H54 (cell line): ENCODE measurements around the gene RAMACL.

Experiments used
- DNase-seq: peaks from one replicate; pipeline ENCODE4 v3.0.0; 2011; ENCODE audit warnings: low spot score, mixed read lengths; ENCODE audit not compliant: insufficient read length
- FAIRE-seq: peaks from 3 replicates; lab custom pipeline; 2011; peaks lifted over from hg19 to GRCh38; lab: Jason Lieb, UNC
- POLR2A ChIP-seq: IDR thresholded peaks from 2 replicates; pipeline ENCODE4 v1.6.1; 2011; ENCODE audit warnings: low read depth, mild to moderate bottlenecking, low read length

RAMACL gene

DNA sequence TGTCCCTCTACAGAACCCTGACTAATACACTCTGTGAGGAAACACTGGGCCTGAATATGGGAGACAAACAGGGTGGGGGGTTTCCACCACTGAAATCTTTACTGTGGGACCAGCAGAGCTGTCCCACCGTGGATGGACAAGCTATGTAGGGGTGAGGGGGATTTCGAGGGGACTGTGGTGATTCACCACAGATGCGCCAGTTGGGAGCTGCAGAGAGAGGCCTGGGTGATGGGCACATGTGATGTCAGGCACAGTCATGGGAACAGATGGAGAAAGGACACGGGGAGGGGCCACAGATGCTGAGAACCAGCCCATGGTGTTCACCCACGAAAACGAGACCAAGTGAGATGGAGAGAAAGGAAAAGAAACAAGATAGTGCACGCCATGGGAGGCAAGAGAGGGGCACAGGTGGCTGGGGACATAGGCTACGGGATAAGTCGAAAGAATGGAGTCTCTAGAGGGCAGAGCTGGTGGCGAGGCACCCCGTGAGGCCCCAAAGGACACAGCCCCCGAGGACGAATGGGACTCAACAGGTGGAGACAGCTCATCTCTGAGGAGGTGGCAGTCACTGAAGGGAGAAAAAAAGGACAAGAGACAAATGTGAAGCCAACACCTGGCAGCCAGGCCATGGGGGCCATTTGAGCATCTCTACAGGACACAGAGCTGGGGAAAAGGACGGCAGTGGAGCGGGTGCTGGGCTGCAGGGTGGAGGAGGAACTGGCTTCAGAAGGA is 10.5 kb upstream of the RAMACL start:
- DNase-seq = no peak
- TF ChIP-seq POLR2A = no peak
- FAIRE-seq = no peak

DNA sequence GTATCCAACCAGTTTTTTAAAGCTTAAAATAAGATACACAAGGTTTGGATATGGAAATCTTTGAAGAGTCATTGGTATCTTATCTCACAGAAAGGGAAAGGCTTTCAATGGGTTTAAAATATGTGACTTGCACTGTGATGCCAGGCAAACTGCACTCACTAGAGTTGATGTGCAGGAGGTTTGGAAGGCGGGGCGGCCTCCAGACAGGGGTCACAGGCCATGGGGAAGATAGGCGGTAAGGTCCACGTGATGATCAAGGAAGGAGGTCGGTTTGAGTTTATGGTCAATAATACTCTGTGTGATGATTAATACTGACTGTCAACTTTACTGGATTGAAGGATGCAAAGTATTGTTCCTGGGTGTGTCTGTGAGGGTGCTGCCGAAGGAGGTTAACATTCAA is 9.5 kb upstream of the RAMACL start:
- DNase-seq (no peak), FAIRE-seq (no peak)
- no peak for TF ChIP-seq POLR2A

DNA sequence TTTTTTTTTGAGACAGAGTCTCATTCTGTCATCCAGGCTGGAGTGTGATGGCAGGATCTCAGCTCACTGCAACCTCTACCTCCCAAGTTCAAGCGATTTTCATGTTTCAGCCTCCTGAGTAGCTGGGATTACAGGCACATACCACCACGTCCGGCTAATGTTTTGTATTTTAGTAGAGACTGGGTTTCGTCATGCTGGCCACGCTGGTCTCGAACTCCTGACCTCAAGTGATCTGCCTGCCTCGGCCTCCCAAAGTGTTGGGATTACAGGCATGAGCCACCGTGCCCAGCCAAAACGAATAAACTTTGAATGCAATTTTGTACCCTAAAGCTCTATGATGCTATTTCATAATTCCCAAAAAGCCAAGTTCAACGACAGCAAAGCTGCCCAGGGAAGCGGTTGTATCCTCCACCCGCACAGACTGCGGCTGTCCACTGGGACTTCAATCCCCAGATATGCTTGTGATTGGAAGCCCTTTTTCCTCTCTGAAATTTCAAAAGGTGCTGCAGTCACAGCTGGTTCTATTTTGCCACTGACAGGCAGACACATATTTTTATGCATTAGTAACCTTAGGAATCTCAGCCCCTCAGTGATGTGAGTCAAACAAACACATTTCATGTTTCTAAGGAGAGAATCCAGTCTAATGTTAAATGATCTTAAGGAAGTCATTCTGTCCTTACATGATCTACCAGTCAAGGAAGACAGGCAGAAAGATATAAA is 8.7 kb upstream of the RAMACL start:
- TF ChIP-seq POLR2A = no peak
- FAIRE-seq = no peak
- no peak for DNase-seq

DNA sequence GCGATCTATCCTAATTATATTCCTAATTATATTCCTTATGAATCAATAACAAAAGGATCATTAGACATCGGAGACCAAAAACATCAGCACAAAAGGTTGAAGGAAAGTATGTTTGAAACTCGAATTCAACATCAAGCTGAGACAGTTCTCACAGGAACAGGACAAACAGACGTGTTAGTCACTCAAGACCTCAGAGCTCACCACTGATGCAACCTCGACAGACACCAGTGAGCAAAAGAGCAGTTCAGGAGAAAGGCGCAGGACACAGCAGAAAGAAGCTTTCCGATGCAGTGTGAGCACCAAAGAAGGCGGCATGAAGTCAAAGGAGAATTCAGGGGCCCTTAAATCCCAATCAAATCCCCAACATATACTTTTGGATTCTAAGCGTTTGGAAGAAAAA is 6.3 kb upstream of the RAMACL start:
- no peak for TF ChIP-seq POLR2A
- no peak for FAIRE-seq

DNA sequence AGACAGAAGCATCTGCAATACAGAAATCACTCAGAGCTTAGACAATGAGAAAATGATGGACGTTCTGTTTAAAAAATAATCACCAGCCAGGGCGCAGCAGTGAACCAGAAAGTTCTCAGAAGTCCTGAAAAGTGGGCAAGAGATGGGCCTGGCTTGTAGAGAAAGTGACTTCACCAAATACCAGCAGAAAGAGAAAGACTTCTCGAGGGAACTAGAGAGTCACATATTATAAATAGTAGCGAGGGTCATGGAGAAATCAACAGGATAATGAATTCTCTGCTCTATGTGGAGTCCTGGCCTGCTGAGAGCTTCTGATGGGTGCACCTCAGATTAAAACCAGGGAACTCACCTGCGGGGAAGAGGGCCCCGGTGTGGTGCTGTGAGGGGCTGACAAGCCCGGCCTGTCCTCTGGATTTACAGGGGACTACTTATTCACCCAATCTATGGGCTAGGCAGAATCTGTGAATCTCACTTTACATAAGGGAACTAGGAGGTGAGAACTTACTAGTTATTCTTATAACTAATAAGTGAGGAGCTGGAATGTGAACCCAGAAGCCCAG is 5.6 kb upstream of the RAMACL start:
- TF ChIP-seq POLR2A = no peak
- DNase-seq (no peak), FAIRE-seq (no peak)

More for the DNA sequence above, 6.3 kb upstream of the RAMACL start:
- no peak for DNase-seq

DNA sequence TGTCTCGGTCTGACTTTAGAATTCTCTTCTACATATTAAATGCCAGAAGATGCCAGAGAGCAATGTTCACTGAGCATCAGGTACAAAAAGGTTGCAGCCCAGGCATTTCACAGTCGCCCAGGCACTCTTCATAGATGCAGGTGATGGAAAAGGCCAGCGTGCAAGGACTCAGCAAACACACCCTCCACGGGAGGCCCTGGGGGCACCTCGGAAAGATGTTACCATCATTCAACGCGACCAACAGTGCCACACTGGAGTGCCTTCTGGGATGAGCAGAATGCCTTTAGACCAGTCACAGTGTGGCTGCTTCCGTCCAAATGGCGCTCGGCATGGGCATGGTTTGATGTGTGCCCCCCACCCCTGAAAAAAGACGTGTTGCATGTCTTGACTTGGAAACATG is 4.5 kb upstream of the RAMACL start:
- FAIRE-seq = no peak
- no peak for TF ChIP-seq POLR2A
- DNase-seq = no peak

DNA sequence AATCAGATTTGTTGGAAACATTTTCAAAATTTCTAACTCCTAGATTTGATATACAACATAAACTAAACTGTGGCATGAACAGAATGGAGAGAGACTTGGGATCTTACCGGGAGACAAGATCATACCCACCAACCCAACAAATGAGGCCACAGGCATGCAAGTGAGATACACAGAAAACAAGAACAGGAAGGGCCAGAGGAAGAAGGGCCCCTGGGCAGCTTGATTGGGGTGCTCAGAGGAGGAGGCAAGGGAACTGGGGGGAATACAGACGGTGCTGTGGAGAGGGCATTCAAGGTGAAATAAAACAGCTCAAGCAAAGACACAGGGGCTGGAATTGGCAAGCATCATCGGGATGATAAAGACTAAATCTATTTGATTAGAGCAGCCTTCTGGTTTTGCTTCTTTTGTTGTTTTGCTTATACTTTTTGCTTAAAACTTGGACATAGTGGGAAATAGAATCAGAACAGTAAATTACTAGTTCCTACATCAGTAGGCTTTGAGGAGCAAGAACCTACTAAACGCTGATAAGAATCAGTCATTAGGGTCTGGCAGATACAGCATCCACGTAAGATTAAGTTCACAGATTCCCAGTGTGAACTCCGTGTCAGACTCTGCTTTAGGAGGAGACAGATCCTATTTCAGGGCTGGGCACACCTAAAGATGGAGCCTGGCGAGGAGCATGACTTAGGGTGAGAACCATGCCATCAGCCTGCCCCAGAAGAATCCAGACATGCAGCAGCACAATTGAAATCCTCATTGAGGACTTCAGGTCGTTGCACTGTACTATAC is 3.5 kb upstream of the RAMACL start:
- no peak for FAIRE-seq
- DNase-seq = no peak
- TF ChIP-seq POLR2A = no peak

DNA sequence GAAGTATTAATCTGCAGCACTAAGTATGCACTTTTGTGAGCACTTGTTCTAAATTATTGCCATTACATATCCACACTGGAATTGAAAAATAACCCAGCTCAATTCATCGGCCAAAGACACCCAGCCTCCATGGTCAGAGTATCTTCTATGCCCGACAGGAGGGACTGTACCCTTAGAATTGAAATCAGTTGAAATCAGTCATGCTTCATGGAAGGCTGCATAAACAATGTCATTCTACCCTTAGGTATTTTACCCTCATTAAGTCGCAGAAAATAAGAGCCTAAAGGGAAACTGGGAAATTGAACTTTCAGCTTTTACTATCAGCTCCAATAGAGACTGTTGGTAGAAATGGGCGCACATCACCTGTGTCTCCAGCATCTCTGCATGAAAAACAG is 2.9 kb upstream of the RAMACL start:
- FAIRE-seq = no peak
- no peak for DNase-seq
- no peak for TF ChIP-seq POLR2A

DNA sequence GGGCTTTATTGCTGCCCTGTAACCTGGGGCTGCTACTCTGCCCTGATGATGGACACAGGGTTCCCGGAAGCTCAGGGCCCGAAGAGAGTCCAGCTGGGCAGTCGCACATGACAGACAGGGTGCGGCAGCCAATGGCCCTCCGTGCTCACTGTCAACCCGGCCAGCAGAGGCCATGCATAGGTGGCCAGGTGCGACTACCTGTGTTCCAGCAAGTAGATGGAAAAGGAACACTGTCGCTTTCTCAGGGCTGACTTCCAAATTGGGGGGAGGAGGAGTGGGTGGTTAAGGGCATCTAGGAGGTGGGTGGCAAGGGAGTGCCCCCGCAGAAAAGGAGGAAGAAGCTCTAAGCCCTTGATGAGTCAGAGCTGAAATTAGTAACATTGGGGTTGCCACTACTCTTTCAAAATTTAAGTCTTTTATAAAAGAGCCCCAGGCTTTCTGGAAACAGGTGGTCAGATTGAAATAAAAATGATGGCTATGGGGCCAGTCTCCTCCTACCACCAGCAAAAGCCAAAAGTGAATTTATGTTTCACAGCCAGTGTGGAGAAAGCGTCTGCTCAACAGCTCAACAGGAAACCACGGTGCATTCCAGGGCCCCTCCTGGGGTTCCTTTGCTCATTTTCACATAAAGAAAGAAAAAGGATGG is 2.3 kb upstream of the RAMACL start:
- DNase-seq (peak; percentile 15), FAIRE-seq (no peak)

DNA sequence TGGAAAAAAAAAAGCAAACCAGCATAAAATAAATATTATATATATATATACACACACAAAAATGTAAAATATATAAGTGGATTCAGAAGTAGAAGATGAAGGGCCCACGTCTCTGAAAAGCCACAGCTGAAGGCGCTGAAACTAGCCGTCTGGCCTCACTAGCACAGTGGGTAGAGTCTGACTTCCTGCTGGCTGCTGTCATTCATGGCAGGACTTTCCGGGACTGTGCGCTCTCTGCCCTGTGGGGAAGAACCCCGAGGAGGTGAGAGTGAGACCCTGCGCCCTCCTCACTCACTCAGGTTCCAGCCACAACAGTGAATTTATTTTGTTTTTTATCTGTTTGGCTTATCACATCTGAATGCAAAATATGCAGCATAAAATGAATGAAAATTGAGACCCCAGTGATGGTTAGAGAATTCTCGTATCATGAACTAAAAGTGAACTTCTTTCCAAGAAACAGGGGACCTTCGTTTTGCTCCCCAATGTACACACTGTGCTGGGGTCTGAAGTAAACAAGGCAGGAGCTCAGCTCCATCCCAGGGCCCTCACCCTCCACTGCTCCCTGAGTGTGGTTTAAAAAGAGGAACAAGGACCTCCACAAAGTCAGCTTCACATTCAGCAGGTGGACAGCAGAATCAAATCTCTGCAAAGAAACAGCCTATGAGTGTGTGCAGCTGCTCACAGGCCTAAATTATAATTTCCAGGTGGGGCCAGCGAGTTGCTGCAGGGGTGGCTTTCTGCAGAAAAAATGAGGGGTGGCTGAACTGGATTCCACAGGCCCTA is 1.3 kb upstream of the RAMACL start:
- TF ChIP-seq POLR2A = no peak
- DNase-seq (no peak), FAIRE-seq (no peak)

More for the DNA sequence above, 2.3 kb upstream of the RAMACL start:
- TF ChIP-seq POLR2A = no peak

DNA sequence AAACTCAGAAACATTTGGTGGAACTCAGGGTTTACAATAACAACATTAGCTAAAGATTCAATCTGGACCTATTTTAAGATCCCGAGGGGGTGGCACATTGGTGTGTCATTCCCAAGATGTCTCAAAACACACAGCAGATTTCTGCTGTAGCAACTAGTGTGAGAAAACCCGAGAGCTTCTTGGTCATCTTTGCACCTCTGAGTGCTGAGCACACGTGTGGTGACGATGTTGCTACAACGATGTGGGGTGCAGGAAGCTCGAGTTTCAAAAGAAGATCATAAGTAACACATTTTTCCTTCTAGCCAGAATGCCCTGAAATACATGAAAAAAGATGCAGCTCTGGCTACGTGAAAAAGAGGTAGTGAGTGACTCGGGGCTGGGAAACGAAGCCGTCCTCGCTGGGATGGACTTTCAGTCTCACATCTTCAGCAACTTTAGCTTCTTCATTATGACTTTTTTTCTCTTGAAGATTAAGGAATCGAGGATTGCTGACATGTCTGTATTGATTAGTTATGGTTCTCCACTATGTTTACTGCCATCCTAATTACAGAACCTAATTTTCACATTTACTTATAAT is 1.5 kb downstream of the RAMACL start:
- no peak for TF ChIP-seq POLR2A
- DNase-seq (no peak), FAIRE-seq (no peak)

DNA sequence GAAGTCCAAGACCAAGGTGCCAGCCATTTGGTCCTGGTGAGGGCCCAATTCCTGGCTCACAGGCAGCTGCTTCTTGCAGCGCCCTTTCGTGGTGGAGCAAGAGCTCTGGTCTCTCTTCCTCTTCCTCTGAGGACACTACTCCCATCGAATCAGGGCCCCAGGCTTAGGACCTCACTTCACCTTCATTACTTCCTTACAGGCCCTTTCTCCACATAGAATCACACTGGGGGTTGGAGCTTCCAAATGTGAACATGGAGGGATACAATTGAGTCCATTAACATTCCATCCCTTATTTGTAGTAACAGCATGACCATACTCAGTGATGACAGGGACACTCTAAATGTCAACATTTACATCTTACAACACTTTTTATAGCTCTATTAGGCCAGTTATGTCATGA is 2.3 kb downstream of the RAMACL start:
- no peak for TF ChIP-seq POLR2A
- no peak for FAIRE-seq

More for the DNA sequence above, 2.3 kb downstream of the RAMACL start:
- no peak for DNase-seq
